NCI-H510A treated with DMSO at 0.1 percent for 48 hours (cell line): ENCODE measurements around the gene ZNF98.
A peak's percentile ranks its signal among the peaks of the same experiment; 100 is the strongest.

ENCODE experiments used
- DNase-seq: peaks from one replicate; lab custom pipeline; 2025; lab: John Stamatoyannopoulos, UW

Gene ZNF98

DNA sequence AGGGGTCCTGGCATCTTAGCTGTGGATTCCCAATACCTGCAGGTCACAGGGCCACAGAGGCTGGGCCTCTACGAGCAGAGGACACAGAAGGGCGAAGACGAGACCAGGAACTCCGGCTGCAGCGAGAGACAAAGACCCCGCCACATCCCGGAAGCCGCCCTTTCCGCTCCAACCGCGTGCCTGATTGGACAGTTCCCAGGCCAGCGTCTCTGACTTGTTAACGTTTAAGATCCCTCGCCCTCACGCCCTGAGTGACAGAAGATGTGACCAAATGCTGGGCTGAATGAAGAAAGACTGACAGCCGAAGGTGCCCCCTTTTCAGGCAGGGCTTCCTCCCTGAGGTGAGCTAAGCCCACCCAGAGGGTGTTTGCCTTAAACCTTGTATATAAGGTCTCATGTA lies at the start of gene ZNF98:
Gene ZNF98, minus strand, starts transcription at position 136 of the 400 bp plus-strand sequence. Its CDS starts 122 bp downstream, at position 14.
- peak; percentile 22 for DNase-seq

DNA sequence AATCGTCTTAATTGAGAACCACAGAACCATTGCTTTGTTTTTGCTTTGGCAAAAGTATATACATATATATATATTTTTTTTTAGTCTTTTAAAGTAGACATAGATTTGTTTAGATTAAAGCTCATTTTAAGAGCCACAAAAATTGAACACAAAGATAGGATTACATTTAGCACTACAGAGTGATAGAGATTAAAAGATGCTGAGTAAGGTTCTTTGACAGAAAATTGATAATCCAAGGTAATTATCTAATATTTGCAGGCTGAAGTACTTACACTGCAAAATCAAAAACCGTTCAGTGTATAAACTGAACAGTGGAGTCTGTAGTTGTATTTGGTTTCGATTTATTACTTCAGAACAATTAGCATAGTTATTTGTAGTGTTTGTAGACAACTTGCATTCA lies 24.5 kb upstream of the ZNF98 start:
- DNase-seq = no peak

DNA sequence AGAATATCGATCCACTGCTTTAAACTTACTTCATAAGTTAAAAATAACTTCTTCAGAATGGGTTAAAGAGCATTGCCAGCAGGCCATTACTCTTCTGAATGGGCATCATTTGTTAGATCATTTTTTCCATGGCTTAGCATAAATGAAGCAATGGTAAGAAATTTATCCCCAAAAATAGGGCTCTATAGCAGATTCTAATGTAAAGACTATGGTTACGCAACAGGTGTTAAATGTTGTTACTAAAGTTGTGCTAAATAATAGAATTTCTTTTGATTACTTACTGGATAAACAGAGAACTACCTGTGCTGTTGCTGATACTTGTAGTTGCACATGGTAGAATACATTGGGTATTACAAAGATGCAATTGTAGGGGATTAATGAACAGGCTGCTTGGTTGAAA lies 15.9 kb upstream of the ZNF98 start:
- DNase-seq = no peak

DNA sequence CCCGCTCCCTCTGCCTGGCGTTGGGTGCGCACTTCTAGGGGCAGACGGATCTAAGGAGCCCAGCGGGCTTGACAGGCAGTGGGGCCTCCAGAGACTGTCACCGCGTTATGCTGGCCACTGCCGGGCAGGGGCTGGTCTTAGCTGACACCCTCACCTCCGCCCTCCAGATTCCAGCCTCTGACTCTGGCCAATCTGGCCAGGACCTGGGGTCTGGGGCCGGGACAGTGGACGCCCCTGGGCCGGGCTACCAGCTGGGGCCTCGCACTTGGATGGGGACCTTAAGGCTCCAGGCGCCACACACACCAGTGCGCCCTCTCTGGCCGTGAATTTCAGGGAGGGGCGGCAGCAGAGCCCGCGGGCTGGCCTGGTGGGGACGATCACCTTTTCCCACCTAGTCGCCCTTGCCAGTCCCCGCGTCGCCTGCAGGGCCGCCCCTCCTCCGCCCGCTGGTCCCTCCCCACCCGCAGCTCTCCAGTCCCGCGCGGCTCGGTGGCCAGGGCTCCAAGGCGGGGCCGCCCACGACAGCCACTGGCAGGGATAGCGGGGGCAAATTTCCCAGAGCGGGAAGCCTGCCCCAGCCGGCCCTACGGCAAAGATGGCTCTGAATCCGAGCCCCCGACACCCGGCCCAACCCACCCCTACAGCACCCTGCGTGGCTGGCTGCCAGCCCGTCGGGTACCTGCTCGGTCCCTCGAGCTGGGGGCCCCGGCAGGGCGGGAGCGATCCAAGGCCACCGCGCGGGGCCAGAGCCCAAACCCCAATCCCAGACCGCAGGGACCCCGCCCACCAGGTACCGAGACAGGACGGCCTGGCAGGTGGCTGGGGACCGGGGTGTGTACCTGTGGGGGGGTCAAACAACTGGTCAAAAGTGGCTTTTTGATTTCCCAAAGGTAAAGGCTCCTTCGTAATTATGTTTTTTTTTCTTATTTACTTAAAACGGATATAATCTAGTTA lies 6.1 kb upstream of the ZNF98 start:
- DNase-seq = no peak

DNA sequence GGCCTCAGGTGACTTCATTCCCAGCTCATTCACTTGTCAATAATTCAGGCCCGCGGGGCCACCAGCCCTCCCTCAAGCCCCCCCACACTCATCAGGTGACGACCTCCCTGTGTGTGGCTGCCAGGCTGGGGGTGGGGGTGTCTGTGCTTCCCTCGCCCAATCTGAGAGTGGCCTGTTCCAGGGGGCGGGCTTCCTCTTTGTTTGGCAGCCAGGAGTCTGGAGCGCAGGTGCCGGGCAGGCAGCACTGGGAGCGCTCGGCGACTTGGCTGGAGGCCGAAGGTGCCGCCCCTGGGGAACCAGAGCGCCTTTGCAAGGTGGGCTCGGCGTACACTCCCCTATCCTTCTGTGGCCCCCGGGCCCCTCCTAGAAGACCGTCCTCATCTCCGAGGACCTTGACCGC lies 5.4 kb upstream of the ZNF98 start:
- no peak for DNase-seq

DNA sequence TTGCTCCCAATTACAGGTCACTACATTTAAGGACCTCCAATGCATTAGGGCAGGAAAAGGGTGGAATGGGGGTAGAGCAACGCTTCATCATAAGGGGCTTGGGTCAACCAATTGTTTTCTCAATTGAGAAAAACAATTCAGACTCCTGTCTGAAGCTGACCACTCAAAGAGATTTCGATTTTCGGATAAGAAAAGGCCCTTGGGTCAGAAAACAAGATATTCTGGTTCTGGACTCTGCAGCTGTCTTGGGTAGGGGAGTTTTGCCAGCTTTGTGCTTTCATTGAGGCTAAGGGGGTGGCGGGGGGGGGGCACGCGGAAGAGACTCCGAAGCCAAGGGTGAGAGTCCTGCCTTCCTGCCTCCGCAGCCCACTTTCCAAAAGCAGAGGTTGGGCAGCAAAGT lies 4.8 kb upstream of the ZNF98 start:
- no peak for DNase-seq

DNA sequence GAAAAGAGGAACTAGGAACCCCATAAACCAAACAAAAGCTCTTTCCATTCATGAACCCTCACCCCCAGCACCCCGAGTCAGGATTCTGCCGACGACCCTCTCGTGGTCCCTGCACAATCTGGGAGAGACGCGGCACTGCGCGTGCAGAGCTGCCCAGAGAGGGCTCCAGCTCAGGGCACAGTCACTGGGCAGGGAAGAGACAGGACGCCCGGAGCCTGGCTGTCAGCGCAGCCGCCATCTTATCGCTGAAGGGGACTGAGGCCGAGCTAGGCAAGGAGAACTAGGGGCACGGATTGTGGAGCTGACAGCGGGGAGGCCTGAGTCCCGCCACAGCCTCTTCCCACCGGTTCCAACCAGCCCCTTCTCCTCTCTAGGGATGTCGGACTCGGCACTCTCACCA lies 349 bp downstream of the ZNF98 start:
- DNase-seq = no peak

DNA sequence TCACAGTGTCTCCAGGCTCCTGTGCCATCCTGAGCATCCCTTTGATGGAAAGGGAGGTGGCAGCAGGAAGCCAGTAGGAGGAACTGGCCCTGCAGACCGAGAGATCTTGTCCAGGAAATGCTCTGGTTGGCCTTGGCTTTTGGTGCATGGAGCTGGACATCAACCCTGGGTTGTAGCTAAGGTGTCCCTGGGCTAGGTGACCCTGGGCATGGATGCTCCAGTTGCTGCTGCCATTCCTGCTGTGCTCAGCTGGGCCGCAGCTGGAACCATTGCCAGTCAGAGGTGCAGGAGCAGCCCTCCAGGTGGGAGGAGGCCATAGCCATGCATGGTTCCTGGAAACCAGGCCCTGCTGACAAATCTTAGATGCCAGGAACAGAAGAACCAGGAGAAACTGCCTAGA lies 67.5 kb downstream of the ZNF98 start:
- DNase-seq = no peak
